HEK293 (cell line): ENCODE data around the gene TPGS2.

Experiments
- CTCF ChIA-PET: fragments of 350-600 bp; formaldehyde crosslinking; extraction: SDS; loops from one replicate; lab custom pipeline; 2021; ENCODE audit warnings: antibody characterized with exemption; lab: Yijun Ruan, JAX
- POLR2A ChIA-PET: fragments of 300-600 bp; formaldehyde crosslinking; extraction: SDS; loops from one replicate; lab custom pipeline; 2020; ENCODE audit warnings: antibody characterized with exemption, inconsistent platforms; lab: Yijun Ruan, JAX
- H3K27ac ChIP-seq: fragments of 200-500 bp; sonication (Bioruptor generic); 2 replicates; pipeline ENCODE4 v1.5.1; 2014; ENCODE audit warnings: low read depth, low read length, control low read depth, inconsistent platforms; ENCODE audit errors: extremely low read depth
- H3K36me3 ChIP-seq, 2 experiments: fragments of 200-500 bp in 1 of 2; sonication (Bioruptor generic) in 1 of 2; 1 replicate in 1 of 2; 2 replicates in 1 of 2; pipeline ENCODE4 v1.5.1; 2014 to 2017; ENCODE audit warnings: inconsistent platforms in 2 of 2, low read length in 2 of 2; ENCODE audit not compliant: control insufficient read depth in 2 of 2, insufficient read depth in 1 of 2
- H3K4me1 ChIP-seq: fragments of 200-500 bp; sonication (Bioruptor generic); 2 replicates; pipeline ENCODE4 v1.5.1; 2014; ENCODE audit warnings: mild to moderate bottlenecking, low read length, inconsistent platforms; ENCODE audit not compliant: control insufficient read depth, insufficient read depth
- H3K4me3 ChIP-seq: 2 replicates; pipeline ENCODE4 v1.5.1; 2011; ENCODE audit warnings: low read depth, mild to moderate bottlenecking, control low read depth, low read length, moderate library complexity
- H3K9me3 ChIP-seq: fragments of 200-500 bp; sonication (Bioruptor generic); 2 replicates; pipeline ENCODE4 v1.5.1; 2014; ENCODE audit warnings: low read depth, low read length, inconsistent platforms; ENCODE audit not compliant: control insufficient read depth, insufficient read depth
- GLIS1 ChIP-seq: fragments of 450-650 bp; formaldehyde crosslinking; IDR thresholded peaks from 2 replicates; pipeline ENCODE4 v1.5.1; 2016; ENCODE audit warnings: missing biosample characterization, missing genetic modification characterization
- KLF1 ChIP-seq: fragments of 450-650 bp; formaldehyde crosslinking; IDR thresholded peaks from 2 replicates; pipeline ENCODE4 v1.5.1; 2016; ENCODE audit warnings: missing biosample characterization, missing genetic modification characterization
- KLF7 ChIP-seq: fragments of 450-650 bp; formaldehyde crosslinking; IDR thresholded peaks from 2 replicates; pipeline ENCODE4 v1.5.1; 2016; ENCODE audit warnings: missing biosample characterization, missing genetic modification characterization, borderline replicate concordance
- SP7 ChIP-seq: fragments of 450-650 bp; formaldehyde crosslinking; IDR thresholded peaks from 2 replicates; pipeline ENCODE4 v1.5.1; 2016; ENCODE audit warnings: missing biosample characterization, missing genetic modification characterization
- ZNF121 ChIP-seq: fragments of 450-650 bp; formaldehyde crosslinking; IDR thresholded peaks from 2 replicates; pipeline ENCODE4 v1.5.1; 2016; ENCODE audit warnings: missing biosample characterization, missing genetic modification characterization
- ZNF24 ChIP-seq: fragments of 450-650 bp; formaldehyde crosslinking; IDR thresholded peaks from 2 replicates; pipeline ENCODE4 v1.5.1; 2016; ENCODE audit warnings: missing biosample characterization, missing genetic modification characterization
- ZNF391 ChIP-seq: fragments of 450-650 bp; formaldehyde crosslinking; IDR thresholded peaks from 2 replicates; pipeline ENCODE4 v1.5.1; 2016; ENCODE audit warnings: low read depth, missing biosample characterization, missing genetic modification characterization, borderline replicate concordance
- ZNF473 ChIP-seq: fragments of 450-650 bp; formaldehyde crosslinking; IDR thresholded peaks from 2 replicates; pipeline ENCODE4 v1.5.1; 2017; ENCODE audit warnings: missing biosample characterization, missing genetic modification characterization
- ZNF658 ChIP-seq: fragments of 450-650 bp; formaldehyde crosslinking; IDR thresholded peaks from 2 replicates; pipeline ENCODE4; 2016; ENCODE audit warnings: missing biosample characterization, missing genetic modification characterization
- ZNF664 ChIP-seq: fragments of 450-650 bp; formaldehyde crosslinking; IDR thresholded peaks from 2 replicates; pipeline ENCODE4 v1.5.1; 2016; ENCODE audit warnings: missing biosample characterization, missing genetic modification characterization
- ZNF747 ChIP-seq: fragments of 450-650 bp; formaldehyde crosslinking; IDR thresholded peaks from 2 replicates; pipeline ENCODE4 v1.5.1; 2016; ENCODE audit warnings: missing biosample characterization, missing genetic modification characterization
- TF ChIP-seq, protein P1 (sequence below): fragments of 450-650 bp; formaldehyde crosslinking; IDR thresholded peaks from 2 replicates; pipeline ENCODE4 v1.5.1; 2016; ENCODE audit warnings: missing biosample characterization, missing genetic modification characterization
- TF ChIP-seq, protein P2 (sequence below): fragments of 450-650 bp; formaldehyde crosslinking; optimal IDR thresholded peaks from 2 replicates; pipeline ENCODE3; 2016; ENCODE audit warnings: missing biosample characterization, mild to moderate bottlenecking, missing genetic modification characterization
- TF ChIP-seq, protein P3 (sequence below): fragments of 450-650 bp; formaldehyde crosslinking; IDR thresholded peaks from 2 replicates; pipeline ENCODE4 v1.5.1; 2016; ENCODE audit warnings: missing biosample characterization, missing genetic modification characterization
- TF ChIP-seq, protein P4 (sequence below): fragments of 450-650 bp; formaldehyde crosslinking; IDR thresholded peaks from 2 replicates; pipeline ENCODE4 v1.5.0; 2017; ENCODE audit warnings: missing biosample characterization, missing genetic modification characterization, borderline replicate concordance

Gene TPGS2

DNA sequence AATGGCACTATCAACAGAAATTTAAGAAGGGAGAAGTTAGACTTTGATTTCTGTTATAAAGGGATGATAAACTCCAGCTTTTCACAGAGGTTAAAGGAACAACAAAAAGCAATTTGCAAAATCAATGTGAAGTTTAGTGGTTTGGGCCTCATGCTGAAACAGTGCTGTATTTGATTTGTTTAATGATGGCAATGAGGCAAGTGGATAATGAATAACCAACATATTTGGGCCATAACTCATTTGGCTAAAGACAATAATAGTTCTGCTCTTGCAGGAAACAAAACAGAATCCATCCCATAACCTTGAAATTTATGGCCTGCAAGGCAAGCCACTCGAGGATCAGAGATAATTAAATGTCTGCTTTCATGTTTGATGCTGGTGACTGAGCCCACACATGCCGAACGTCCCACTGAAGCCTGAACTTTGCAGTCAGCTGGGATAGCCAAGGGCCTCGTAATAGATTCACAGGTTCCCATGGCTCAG, 56.5 kb downstream of the TPGS2 start:
- H3K36me3 ChIP-seq, result peaks cover 0 to 4% of the 10 kb centered on the region in 2 experiments; a peak in 1 of 3 replicates
- CTCF ChIA-PET, result interaction anchor here (0.7 to 1.0 kb wide), 2 partner anchors 37 to 186 kb away, joined by 3 read pairs; no protein-coding TSS in a partner anchor
- no peak overlapping the region for H3K4me3 ChIP-seq
- no peak for TF ChIP-seq KLF1 (tag by site-specific recombination)
- TF ChIP-seq, protein P1, sequence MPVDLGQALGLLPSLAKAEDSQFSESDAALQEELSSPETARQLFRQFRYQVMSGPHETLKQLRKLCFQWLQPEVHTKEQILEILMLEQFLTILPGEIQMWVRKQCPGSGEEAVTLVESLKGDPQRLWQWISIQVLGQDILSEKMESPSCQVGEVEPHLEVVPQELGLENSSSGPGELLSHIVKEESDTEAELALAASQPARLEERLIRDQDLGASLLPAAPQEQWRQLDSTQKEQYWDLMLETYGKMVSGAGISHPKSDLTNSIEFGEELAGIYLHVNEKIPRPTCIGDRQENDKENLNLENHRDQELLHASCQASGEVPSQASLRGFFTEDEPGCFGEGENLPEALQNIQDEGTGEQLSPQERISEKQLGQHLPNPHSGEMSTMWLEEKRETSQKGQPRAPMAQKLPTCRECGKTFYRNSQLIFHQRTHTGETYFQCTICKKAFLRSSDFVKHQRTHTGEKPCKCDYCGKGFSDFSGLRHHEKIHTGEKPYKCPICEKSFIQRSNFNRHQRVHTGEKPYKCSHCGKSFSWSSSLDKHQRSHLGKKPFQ, result no peak
- TF ChIP-seq ZNF473 (tag by site-specific recombination), result no peak
- TF ChIP-seq SP7 (tag by site-specific recombination), result peak; percentile 35; the same call in 1 of the 2 replicates
- POLR2A ChIA-PET, result no interaction called here
- no peak overlapping the region for H3K27ac ChIP-seq
- no peaks in the 10 kb centered on the region for H3K9me3 ChIP-seq
- no peaks in the 10 kb centered on the region for H3K4me1 ChIP-seq

- Histone ChIP-seq H3K36me3 (peaks cover 0 to 4% of the 10 kb centered on the region in 2 experiments; a peak in 1 of 3 replicates), H3K27ac (no peak overlapping the region), H3K4me1 (no peaks in the 10 kb centered on the region), H3K9me3 (no peaks in the 10 kb centered on the region), H3K4me3 (no peak overlapping the region)
- ChIA-PET POLR2A (no interaction called here), CTCF (interaction anchor here (0.7 to 1.1 kb wide), 3 partner anchors 38 to 69 kb away, joined by 3 to 4 read pairs (median 3); no protein-coding TSS in a partner anchor)
- TF ChIP-seq, protein P2, sequence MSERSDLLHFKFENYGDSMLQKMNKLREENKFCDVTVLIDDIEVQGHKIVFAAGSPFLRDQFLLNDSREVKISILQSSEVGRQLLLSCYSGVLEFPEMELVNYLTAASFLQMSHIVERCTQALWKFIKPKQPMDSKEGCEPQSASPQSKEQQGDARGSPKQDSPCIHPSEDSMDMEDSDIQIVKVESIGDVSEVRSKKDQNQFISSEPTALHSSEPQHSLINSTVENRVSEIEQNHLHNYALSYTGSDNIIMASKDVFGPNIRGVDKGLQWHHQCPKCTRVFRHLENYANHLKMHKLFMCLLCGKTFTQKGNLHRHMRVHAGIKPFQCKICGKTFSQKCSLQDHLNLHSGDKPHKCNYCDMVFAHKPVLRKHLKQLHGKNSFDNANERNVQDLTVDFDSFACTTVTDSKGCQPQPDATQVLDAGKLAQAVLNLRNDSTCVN (tag by site-specific recombination), result no peak
- no peak for TF ChIP-seq KLF7 (tag by site-specific recombination)
- no peak for TF ChIP-seq GLIS1 (tag by site-specific recombination)
- TF ChIP-seq, protein P3, sequence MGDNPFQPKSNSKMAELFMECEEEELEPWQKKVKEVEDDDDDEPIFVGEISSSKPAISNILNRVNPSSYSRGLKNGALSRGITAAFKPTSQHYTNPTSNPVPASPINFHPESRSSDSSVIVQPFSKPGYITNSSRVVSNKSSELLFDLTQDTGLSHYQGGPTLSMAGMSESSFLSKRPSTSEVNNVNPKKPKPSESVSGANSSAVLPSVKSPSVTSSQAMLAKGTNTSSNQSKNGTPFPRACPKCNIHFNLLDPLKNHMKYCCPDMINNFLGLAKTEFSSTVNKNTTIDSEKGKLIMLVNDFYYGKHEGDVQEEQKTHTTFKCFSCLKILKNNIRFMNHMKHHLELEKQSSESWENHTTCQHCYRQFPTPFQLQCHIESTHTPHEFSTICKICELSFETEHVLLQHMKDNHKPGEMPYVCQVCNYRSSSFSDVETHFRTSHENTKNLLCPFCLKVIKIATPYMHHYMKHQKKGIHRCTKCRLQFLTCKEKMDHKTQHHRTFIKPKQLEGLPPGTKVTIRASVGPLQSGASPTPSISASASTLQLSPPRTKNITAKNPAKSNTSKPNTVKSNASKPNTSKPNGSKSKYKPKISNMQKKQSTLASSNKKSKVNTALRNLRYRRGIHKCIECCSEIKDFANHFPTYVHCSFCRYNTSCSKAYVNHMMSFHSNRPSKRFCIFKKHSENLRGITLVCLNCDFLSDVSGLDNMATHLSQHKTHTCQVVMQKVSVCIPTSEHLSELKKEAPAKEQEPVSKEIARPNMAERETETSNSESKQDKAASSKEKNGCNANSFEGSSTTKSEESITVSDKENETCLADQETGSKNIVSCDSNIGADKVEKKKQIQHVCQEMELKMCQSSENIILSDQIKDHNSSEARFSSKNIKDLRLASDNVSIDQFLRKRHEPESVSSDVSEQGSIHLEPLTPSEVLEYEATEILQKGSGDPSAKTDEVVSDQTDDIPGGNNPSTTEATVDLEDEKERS (tag by site-specific recombination), result no peak
- TF ChIP-seq ZNF391 (tag by site-specific recombination), result no peak
- no peak for TF ChIP-seq ZNF664 (tag by site-specific recombination)
- TF ChIP-seq ZNF747 (tag by site-specific recombination), result no peak
- TF ChIP-seq, protein P4, sequence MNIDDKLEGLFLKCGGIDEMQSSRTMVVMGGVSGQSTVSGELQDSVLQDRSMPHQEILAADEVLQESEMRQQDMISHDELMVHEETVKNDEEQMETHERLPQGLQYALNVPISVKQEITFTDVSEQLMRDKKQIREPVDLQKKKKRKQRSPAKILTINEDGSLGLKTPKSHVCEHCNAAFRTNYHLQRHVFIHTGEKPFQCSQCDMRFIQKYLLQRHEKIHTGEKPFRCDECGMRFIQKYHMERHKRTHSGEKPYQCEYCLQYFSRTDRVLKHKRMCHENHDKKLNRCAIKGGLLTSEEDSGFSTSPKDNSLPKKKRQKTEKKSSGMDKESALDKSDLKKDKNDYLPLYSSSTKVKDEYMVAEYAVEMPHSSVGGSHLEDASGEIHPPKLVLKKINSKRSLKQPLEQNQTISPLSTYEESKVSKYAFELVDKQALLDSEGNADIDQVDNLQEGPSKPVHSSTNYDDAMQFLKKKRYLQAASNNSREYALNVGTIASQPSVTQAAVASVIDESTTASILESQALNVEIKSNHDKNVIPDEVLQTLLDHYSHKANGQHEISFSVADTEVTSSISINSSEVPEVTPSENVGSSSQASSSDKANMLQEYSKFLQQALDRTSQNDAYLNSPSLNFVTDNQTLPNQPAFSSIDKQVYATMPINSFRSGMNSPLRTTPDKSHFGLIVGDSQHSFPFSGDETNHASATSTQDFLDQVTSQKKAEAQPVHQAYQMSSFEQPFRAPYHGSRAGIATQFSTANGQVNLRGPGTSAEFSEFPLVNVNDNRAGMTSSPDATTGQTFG, result no peak
- TF ChIP-seq ZNF24 (tag by site-specific recombination), result no peak
- no peak for TF ChIP-seq ZNF121 (tag by site-specific recombination)
- no peak for TF ChIP-seq ZNF658 (tag by site-specific recombination)
Measured at GRCh38 chr18:36771245-36771644, 57.6 kb downstream of the TPGS2 start.
